ENCODE results near the gene PER2.
"Not testable (repeated sequence)": the region's sequence is repeated elsewhere in the genome, so short reads cannot be mapped to it uniquely, and the experiment has no call there.

The PER2 gene, protein sequence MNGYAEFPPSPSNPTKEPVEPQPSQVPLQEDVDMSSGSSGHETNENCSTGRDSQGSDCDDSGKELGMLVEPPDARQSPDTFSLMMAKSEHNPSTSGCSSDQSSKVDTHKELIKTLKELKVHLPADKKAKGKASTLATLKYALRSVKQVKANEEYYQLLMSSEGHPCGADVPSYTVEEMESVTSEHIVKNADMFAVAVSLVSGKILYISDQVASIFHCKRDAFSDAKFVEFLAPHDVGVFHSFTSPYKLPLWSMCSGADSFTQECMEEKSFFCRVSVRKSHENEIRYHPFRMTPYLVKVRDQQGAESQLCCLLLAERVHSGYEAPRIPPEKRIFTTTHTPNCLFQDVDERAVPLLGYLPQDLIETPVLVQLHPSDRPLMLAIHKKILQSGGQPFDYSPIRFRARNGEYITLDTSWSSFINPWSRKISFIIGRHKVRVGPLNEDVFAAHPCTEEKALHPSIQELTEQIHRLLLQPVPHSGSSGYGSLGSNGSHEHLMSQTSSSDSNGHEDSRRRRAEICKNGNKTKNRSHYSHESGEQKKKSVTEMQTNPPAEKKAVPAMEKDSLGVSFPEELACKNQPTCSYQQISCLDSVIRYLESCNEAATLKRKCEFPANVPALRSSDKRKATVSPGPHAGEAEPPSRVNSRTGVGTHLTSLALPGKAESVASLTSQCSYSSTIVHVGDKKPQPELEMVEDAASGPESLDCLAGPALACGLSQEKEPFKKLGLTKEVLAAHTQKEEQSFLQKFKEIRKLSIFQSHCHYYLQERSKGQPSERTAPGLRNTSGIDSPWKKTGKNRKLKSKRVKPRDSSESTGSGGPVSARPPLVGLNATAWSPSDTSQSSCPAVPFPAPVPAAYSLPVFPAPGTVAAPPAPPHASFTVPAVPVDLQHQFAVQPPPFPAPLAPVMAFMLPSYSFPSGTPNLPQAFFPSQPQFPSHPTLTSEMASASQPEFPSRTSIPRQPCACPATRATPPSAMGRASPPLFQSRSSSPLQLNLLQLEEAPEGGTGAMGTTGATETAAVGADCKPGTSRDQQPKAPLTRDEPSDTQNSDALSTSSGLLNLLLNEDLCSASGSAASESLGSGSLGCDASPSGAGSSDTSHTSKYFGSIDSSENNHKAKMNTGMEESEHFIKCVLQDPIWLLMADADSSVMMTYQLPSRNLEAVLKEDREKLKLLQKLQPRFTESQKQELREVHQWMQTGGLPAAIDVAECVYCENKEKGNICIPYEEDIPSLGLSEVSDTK (N-terminal part only)

DNA sequence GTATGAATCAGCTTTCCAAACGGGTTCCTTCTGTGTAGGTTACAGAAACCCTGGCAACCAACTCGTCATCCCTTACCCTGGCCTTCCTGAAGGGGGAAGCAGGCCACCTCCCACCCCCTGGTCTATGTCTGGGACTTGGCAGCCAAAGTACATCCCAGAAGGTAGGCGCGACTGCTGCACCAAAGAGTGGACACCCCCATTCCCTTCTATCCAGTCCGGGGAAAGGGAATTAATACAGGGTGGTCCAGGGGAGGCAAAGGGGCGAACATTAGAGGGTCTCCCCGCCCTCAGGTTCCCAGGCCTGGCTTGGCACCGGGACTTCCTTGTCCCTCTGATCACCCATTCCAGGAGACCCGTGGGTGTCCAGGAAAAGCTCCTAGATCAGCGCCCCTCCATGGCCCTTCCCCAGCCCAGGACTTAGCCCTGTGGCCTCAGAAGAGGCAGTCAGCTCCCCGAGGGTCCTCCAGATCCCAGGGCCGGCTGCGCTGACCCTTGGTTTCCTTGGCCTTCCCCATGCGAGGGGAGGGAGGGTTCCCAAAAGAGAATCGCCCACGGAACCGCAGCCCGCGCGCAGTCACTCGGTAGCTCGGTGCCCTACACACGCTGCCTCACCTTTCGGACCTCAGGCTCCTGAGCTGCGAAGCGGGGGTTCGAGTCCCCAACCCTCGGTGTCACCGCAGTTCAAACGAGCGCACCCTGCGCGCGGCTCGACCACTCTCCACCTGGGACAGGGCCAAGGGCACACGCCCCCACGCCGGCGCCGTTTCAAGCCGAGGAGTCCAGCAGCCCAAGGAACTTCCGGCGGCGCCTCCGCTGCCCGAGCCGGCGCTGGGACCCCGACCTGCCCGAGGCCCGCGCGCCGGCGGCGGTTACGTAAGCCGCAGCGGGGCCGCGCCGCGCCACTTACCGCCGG is at the start of gene PER2:
PER2 (minus strand) TSS at position 874 of the 913 bp plus-strand sequence. CDS start 10,674 bp downstream, outside the sequence.
- DNase-seq, result peak; percentile 45

DNA sequence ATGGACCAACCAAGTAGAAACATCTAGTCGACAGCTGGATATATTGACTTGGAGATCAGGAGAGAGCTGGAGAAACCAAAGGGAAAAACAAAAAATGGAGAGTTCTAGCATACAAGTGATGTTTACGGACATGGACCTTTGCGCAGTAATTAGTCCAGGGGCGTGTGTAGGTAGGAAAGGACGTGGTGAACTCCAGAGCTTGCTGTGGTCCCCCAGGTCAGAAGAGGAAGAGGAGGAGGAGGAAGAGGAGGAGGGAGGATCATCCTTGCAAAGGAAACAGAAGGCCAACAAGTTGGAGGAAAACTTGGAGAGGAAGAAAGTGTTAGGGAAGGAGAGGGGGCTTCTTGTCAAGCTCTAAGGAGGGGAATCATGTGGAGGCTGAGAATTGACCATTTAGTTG is 49.4 kb upstream of the PER2 start:
- no peak for DNase-seq

DNA sequence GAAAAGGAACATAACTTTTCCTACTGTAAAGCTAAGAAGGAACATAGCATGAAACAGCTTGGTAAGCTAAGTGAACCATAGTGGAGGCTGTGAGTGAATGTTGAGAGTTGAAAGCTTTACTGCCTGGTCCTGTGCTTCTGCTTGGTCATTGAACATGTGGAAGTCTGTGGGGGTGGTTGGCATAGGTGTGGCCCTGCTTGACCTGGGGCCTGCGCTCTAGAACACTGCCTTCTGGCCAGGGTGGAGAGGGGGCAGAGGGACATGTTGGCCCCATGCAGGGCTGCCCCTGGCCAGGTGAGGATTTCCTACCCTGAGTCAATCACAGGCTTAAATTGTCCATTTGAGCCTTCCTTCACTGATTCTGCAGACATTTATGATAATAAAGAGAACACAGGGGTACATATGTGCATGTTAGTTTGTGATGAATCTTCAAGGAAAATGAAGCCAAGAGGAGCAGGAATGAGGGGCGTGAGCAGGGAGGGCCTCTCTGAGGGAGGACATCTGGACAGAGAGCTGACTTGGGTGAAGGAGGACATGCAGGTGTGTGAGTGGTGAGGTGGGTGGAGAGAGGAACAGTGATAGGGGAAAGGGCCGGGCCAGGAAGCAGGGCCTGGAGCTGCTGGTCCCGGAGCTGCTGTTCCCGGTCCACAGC is 48.5 kb upstream of the PER2 start:
- DNase-seq, result no peak

DNA sequence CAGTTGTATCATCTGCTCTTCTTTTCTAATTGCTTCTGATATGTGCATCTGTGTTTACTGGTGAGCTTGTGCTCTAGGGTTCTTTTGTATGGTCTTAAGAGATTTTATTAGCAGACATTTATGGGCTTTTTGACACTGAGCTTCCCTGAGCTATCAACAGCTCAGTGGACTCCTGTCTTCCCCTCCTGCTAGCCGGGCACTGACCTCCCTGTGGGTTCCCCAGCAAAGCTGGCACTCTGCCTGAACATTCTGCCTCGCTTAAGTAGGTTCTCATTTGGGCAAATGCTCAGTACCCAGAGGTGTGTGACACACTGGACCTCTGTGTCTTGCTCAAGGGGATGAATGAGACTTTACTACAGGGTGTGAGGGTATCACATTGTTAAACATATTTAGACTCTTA is 47.7 kb upstream of the PER2 start:
- DNase-seq, result no peak

DNA sequence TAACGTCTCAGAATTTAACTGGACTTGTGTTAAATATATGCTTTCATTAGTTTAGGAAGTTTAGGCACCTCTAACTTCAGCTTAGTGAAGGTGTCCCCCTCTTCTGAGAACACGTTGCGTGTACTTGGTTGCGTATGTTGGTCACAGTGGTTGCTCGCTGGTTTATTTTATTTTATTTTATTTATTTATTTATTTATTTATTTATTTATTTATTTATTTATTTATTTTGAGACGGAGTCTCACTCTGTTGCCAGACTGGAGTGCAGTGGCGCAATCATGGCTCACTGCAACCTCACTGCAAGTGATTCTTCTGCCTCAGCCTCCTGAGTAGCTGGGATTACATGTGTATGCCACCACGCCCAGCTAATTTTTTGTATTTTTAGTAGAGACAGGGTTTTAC is 47.2 kb upstream of the PER2 start:
- DNase-seq, result not testable (repeated sequence)

DNA sequence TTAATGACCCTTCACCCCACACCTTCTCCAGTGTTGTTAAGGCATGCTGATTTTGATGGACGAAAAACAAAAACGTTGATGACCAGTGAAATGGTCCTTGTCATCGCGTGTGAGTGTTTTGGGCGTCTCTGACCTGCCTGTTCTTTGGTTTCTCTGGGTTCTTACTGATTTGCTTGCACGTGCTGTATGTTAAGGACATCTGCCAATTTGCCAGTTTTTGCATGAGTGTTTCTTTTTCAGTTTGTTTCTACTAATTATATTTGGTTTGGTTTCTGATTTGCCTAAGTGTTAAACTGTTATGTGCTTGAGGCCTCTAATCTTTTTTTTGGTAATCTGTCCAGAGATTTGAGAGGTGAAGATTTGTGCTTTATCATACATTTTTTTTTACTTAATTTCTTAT is 46.5 kb upstream of the PER2 start:
- DNase-seq, result no peak

DNA sequence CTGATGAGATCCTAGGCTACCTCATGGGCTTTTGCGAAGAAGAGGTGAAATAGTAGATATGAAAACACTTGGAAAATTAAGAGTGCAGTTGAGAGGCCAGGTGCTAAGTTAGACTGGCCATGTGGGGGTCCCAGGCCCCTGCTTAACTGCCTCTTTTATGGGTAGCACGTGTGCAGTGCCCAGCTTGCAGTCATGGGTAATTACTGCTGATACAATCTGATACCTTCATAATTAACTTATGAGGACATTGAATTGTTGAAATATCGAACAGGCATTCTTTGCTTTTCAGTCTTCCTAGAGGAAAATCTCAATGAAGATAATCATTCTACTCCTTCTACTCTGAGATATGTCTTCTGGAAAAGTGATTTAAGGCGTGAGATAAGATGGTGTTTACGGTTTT is 43.5 kb upstream of the PER2 start:
- no peak for DNase-seq

DNA sequence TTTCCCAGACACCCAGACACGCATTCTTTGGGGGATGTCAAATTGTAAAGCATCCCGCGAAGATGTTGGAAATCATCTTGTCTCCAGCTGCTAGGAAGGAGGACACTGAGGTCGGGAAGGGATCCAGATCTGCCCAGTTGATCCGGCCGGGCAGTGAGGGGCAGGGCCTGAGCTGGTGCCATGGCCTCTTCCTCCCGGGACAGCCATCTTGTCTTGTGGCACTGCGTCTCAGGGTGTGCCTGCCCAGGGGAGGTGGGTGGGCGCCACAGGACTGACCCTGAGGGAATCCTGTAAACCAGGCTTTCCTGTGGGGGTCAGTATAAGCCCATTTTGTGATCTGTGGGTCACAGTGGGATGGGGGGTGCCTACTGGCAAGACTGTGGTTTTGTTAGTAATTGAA is 42.0 kb upstream of the PER2 start:
- DNase-seq, result no peak

DNA sequence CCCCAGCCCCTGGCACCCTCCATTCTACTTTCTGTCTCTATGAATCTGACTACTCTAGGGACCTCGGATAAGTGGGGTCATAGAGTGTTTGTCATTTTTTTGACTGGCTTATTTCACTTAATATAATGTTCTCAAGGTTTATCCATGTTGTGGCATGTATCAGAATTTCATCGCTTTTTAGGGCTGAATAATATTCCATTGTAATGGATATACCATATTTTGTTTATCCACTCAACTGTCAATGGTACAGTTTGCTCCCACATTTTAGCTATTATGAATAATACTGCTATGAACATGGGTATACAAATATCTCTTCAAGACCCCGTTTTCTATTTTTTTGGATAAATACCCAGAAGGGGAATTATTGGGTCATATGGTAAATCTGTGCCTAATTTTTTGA is 39.3 kb upstream of the PER2 start:
- no peak for DNase-seq

DNA sequence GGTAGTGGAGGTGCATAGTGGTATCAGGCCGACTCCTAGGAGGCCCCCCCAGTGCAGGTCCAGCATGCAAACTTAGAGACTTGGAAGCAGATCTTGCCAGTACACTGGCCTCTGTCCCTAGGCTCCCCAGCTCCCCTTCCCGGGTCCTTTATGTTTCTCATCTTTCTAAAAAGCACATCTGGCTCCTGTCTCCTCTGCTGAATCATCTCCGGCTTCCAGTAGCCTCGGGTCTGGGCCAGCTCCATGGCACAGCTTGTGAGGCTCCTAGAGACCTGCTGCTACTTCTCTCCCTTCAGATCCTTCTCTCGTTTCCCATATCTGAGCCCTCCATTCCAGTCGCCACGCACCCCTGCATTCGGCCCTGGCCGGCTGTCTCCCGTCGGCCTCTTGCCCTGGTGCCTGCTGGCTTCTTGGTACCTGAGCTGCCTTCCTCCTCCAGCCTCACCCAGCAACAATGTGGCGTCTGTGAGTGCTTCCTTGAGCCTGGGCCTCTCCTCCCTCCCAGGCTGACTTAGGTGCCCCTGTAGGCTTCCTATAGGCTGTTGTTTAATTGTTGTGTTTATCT is 38.5 kb upstream of the PER2 start:
- DNase-seq, result no peak

DNA sequence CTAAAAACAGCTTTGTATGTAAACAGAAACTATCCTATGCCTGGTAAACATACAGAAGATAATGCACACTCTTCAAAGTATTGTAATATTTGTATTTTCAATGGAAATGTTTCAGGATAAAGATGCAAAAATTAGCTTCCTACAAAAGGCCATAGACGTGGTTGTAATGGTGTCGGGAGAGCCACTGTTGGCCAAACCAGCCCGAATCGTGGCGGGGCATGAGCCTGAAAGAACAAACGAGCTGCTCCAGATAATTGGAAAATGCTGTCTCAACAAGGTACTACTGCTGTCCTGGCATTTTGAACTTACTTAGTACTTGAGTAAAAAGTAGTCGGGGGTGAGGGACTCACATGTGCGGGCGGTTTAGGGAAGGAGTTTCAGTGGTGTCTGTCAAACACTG is 37.3 kb upstream of the PER2 start:
- DNase-seq, result no peak

DNA sequence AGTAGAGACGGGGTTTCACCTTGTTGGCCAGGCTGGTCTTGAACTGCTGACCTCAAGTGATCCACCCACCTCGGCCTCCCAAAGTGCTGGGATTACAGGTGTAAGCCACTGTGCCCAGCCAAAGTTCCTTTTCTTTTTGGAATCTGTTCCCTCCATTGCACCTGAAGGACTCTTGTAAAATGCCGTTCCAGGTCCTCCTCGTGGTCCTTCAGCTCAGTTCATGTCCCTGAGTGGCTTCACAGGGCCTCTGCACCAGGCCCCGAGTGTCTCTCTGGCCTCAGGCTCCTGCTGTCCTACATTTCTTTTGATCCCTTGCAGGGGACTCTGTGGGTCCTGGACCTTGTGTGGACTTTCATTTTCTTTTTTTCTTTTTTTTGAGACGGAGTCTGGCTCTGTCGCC is 35.8 kb upstream of the PER2 start:
- not testable (repeated sequence) for DNase-seq

DNA sequence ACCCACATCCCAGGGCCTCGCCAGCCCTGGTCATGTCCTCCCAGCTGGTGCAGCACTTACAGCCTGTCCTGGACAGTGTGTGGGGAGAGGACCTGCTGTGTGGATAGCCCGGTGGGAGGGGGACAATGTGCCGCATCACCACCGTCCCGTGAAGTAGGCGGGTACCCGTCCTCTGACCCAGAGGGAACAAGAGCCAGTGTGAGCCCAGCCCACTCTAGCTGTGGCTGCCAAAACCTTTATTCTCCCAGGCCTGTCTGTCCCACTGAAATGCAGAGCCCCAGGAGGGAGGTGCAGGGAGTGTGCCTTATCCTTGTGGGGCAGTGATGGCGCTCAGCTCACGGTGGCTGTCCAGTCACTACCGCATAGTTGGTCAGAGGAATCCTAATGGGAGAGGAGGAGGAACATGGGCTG is 33.6 kb upstream of the PER2 start:
- DNase-seq, result no peak

DNA sequence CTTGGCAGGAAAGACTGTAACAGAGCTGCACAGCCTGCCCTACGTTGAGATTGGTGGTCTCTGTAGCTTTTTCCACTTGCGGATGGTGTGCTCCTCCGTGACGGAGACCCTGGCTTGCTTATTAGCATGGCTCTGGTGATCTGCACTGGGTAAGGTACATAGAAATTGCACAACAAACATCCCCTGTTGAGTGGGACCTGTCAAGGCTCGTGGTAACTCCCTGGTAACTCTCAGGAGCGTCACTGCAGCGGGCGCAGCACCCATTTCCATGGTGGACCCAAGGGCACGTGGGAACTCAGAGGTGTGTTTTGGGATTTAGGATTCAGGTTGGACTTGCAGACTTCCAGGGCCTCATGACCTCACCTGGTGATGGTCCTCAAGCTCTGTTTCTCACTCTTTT is 33.1 kb upstream of the PER2 start:
- no peak for DNase-seq

DNA sequence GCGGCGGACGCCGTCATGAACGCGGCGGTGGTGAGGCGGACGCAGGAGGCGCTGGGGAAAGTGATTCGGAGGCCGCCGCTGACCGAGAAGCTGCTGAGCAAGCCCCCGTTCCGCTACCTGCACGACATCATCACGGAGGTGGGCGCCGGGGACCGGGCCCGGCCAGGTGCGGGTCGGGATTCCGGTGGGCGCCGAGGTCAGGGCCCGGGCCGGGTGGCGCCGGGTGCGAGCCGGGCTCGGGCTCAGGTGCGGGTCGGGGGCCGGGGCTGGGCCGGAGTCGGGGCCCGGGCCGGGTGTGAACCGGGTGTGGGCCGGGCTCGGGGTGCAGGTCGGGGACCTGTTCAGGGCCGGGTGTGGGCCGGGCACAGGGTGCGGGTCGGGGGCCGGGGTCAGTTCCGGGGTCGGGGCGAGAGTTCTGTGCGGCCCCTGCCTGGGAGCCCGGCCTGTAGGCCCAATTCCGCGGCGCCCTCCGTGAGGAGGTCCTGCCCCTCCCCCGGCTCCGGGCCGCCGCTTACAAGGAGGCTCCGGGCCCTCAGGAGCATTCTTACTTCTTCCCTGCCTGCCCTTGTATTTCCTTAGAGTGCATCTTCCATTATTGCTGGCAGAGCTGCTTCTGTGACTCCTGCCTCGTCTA is 32.4 kb upstream of the PER2 start:
- DNase-seq, result peak in 1 of 2 experiments; percentile 8

DNA sequence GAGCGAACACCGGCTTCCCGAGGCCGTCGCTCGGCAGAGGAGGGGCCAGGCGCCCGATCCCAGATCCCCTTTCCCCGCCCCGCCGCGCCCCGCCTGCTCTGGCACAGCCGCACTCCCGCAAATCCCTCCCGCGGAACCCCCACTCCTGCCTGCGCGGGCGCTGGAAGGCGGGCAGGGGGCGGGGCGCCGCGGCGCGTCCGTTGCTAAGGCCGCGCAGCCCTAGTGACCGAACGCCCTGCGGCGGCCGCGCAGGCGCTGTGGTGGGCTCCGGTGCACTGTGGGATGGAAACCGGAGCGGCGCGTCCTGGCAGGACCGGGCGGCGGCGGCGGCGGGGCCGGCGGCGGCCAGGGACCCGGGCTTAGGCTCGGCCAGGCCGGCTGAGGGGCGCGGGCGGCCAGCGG is 31.8 kb upstream of the PER2 start, which contains the start of gene TRAF3IP1:
TRAF3IP1 (plus strand) TSS at position 273 of the 402 bp plus-strand sequence. CDS start 145 bp downstream, outside the sequence.
- DNase-seq, result peak; percentile 83 to 87

DNA sequence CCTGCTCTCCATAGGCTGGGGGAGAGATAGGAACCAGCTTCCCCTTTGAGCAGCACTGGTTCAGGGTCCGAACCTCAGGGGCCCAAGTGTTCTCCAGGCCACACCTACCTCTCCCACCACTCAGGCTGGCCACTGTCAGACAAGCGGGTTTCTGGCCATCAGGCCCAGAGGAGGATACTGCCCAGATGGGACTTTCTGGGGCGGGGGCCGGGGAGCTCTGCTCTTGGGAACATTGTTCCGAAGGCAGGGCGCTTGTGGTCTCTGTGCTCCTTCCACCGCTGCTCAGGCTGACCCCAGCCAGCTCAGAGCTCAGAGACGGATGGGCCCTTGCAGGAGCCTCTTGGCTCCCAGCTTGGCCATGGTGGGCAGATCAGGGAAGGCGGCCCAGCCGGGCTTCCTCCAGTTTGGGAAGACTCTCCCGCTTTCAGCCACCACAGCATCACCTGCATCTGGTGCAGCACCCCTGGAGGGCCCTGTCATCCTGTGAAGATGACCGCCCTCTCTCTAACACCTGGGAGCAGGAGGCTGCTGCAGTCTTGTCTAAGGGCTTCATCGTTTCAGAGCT is 26.7 kb upstream of the PER2 start:
- DNase-seq, result no peak

DNA sequence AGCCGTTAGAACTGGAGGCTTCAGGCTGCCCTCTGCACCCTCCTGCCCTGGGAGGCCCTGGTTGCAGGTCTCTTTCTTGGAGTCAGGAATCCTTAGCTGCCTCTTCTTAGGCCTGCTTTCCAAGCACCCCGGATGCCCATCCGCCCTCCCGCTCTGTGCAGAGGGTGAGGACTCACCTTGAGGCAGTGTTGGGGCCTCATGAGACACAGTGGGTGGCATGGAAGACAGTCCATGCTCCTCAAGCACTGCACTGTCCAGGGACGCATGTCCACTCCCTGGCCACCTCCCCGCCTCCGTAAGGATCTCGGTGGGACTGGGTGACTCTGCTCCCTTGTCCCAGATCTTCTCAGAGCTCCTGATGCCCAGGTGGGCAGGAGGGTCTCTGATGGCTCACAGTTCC is 26.2 kb upstream of the PER2 start:
- no peak for DNase-seq

DNA sequence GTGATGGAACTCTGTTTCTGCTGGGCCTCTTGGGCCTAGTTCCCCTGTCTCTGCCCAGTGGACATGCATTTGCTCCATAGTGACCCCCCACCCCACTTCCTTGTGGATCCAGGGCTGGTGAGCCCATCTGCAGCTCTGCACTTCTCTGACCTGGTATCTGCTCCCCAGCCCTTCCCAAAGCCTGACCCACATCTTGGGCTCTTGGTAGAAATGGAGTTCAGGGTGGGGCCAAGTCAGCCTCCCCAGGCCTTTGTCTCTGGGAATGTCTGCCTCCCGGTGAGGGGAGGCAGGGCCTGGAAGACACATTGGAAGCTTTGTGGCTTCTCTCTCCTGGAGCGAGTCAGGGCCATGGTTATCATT is 25.6 kb upstream of the PER2 start:
- DNase-seq, result no peak

DNA sequence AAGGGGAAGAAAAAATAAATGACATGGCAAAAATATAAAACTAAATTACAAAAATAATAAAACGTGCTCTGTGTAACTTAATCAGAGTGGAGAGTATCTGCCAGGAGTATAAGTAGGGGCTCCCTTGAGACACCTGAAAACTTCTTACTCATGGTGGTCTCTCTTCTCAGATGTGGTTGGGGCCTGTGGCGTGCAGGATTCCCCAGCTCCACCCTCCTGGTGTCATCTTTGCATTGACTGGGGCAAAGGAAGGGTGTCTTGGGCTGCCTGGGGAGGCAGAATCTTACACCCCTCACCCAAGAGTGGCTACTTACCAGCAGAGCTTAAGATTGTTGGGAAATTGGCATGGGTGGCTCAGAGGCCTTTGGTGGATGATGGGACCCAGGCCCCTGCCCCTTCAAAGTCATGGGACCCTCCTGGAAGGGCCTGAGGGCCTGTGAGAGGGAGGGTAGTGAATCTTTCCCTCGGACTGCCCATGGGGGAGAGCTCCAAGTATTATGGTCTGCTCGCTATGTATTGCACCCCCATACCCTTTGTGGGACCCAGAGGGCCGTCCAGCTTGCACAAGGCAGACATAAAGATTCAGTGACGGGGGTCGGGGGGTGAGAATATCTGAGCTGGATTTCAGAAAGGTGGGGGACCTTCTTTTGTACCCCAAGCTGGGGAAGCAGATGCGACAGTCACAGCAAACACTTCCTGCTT is 25.0 kb upstream of the PER2 start:
- no peak for DNase-seq

Data from activated CD4-positive, alpha-beta T cell treated with anti-CD3 and anti-CD28 coated beads, Interleukin-2, amount 50 U/mL, for 48 hours (primary cell).